CD1c-positive myeloid dendritic cell (primary cell): ENCODE results near the gene SMG1.
"Not testable (repeated sequence)": the region's sequence is repeated elsewhere in the genome, so short reads cannot be mapped to it uniquely, and the experiment has no call there.

Experiments
- DNase-seq: peaks from one replicate; pipeline ENCODE4 v3.0.0-alpha.2; 2016; ENCODE audit errors: extremely low spot score

The SMG1 gene

GRCh38 chr16:18933501-18933900, 7.3 kb upstream of the SMG1 start:
- no peak for DNase-seq

DNA sequence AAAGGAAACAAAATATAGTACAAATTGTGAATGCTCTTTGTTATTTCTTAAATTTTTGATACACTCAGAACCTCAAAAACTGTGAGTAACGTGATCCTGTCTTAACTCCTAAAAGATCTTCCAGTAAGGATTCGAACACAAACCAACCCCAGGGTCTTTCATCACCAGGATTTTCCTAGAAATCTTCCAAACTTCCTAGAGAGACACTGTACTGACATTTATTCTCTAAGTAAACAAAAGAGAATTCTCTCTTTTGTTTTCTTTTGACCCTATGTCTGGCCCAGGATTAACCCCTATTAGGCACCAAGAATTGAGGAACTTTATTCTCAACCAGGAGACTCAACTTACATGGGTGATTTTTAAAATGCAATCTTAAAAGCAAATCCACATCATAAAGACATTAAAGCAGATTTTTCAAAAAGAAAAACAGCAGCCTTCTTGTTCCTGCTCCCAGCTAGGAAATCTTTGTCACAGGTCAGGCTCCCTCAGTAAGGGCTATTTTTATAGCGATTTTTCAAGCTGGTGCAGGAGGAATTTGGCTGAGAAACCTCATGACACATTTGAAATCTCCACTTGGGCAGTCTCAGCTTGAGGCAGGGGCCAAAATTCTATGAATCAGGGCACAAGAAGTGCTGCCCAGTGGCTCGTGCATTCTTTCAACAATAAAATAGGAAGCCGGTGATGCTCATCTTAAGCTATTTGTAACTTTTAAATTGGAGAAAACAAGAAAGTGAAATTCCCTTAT, 6.2 kb upstream of the SMG1 start:
- no peak for DNase-seq

GRCh38 chr16:18931756-18932155, 5.5 kb upstream of the SMG1 start:
- DNase-seq = no peak

DNA sequence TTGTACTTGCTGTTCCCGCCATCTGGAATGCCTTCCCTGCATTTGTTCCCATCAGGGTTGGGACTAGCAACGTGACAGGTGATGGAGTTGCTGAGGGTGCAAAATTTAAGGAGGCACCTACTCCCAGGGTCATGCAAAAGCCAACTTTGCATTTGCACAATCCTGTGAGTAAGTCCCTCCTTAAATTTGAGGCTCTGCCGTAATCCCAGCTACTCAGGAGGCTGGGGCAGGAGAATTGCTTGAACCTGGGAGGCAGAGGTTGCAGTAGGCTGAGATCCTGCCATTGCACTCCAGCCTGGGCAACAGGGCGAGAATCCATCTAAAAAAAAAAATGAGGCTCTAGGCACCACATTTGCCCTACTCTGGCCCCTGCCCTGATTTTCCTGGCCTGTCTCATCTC, 3.9 kb upstream of the SMG1 start:
- not testable (repeated sequence) for DNase-seq

- DNase-seq = not testable (repeated sequence)
Measured at GRCh38 chr16:18928073-18928472, 1.9 kb upstream of the SMG1 start.

- peak; percentile 85 for DNase-seq
Measured at GRCh38 chr16:18925215-18925985, 808 bp downstream of the SMG1 start.

GRCh38 chr16:18923935-18924334, 2.3 kb downstream of the SMG1 start:
- DNase-seq = not testable (repeated sequence)

- not testable (repeated sequence) for DNase-seq
Measured at GRCh38 chr16:18923124-18923523, 3.1 kb downstream of the SMG1 start.

DNA sequence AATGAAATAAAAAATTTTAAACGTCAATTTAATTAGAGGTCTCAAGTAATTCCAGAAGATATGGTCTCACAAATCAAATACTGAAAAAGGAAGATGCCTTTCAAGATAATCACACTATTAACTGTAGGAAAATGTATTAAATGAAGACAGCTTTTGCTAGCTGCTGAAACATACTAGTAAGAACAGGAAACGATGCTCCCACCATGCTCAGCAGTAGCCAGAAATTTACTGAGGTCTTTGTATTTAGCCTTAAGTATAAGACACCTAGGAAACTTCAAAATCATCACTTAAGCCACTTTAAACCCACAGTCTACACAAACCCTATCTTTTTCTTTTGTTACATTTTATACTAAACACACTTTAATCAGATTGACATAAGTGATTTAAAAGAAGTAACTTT, 16.6 kb downstream of the SMG1 start:
- not testable (repeated sequence) for DNase-seq

- DNase-seq = not testable (repeated sequence)
Measured at GRCh38 chr16:18908716-18909115, 17.5 kb downstream of the SMG1 start.

DNA sequence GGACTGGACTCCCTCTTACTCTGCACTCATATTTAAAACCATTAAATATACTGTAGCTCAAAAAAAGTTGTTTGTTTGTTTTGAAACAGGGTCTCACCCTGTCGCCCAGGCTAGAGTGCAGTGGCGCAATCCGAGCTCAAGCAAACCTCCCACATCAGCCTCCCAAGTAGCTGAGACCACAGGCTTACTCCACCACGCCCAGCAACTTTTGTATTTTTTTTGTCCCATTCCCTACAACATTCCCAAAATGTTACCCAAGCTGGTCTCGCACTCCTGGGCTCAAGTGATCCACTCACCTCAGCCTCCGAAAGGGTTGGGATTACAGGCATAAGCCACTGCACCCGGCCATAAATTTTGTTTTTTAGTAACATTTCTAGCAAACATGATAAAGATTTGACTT, 23.4 kb downstream of the SMG1 start:
- DNase-seq = not testable (repeated sequence)

DNA sequence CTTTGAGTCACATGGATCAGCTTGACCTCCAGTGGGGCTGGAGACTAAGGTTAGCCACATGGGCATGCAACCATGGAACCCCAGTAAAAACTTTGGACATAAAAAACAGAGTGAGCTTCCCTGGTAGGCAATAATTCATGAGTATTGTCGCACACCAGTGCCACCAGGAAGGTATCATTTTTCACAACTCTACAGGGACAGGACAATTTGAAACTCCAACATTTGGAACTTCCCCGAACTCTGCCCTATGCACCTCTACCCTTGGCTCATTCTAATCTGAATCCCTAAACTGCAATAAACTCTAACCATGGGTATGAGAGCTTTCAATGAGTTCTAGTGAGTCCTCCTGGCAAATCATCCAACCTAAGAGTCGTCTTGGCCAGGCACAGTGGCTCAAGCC, 24.2 kb downstream of the SMG1 start:
- DNase-seq = not testable (repeated sequence)

GRCh38 chr16:18901194-18901593, 25.0 kb downstream of the SMG1 start:
- DNase-seq = not testable (repeated sequence)

DNA sequence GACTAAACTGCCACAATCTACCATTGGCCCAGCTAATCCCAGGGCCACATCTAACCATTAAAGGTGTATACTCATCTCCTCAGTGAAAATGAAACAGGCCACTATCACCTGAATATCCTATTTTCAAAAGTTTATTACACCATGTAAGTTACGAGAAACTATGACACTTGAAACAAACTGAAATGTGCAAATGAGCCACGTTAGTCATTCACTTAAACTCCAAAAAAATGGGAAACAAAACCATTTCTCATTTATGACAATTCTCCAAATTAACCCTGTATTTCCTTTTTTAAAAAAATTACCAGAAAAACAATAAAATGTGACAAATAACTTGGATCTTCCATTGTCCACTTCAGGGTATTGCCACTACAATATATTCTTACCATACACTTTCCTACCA, 41.8 kb downstream of the SMG1 start:
- peak; percentile 20 for DNase-seq

- not testable (repeated sequence) for DNase-seq
Measured at GRCh38 chr16:18877734-18878133, 48.5 kb downstream of the SMG1 start.

DNA sequence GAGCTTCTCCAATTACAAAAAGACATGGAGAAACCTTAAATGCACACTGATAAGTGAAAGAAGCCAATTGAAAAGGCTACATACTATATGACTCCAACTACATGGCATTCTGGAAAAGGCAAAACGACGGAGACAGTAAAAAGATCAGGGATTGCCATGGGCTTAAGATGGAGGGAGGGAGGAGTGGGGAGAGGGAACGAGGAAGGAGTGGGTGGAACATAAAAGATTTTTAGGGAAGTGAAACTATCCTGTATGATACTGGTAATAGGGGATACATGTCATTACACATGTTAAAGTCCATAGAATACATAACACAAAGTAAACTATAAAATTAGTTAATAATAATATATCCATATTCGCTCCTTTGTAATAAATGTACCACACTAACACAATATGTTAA, 48.9 kb downstream of the SMG1 start:
- DNase-seq = peak; percentile 41

DNA sequence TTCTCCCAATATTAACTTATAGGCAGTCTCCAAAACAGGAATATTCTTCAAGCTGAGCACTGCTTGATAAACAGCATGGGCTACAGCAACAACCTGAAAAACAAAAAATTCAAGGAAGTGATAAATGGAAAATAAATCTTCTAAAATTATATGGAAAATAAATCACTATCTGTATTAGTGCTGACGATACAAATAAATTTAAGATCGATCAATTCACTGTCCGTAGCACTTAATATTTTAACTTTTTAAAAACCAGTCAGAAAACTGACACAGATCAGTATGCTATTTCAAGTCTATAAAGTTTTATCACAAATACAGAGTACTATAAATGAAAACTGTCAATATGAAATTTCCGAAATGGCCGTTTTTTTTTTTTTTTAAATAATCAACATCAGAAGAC, 49.9 kb downstream of the SMG1 start:
- not testable (repeated sequence) for DNase-seq

DNA sequence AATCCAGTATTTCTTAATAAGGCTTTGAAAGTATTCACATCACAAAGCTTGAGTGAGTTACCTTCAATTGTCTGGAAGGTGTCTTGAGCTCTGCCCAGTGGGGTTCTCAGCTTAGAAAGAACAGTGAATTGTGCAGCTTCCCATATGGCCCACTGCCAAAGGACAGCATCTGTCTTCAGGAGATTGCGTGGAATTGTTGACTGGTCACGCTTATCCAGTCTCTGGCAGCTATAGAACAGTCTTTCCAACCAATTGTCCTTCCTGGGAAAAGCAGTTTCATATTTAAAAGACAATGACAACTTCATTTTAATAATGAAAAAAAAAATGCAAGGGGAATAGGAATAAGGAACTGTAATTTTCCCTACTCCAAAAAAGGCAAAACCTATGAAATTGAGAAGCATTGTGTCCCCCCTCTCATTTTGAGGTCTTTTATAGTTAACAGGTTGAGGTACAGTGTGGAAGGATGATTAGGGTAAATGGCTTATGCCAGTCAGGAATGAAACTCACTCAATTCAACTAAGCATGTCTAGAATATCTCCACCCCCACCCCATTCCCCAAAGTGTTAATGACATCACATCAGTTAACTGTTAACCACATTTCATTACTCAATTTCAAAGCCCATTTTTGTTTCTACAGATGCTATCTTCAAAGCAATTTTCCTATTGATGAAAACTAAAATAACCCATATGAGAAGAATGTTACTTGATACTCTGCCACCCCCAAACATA, 57.0 kb downstream of the SMG1 start:
- not testable (repeated sequence) for DNase-seq

DNA sequence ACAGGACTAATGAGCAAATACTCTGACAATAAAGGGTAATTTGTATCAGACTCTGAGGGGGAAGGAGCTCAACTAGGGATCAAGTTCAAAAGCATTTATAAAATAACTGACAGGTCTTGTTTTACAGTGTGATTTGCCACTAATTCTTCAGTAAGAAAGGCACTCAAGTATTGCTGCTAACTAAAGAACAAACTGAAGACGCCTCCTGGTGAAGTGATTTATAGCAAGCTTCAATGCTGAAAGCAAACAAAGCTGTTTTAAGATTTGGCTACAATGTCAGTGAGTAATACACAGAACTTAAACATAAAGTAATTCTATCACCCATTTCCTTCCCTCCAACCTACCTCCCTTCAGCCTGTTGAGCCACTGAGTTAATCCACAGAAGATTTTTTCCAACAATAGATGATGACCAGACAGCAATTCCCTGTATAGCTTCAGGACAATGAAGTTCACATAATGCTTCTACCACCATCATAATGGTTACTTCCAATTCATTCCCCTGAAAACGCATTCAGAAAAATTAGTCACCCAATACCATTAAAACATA, 59.9 kb downstream of the SMG1 start:
- not testable (repeated sequence) for DNase-seq

GRCh38 chr16:18862891-18863290, 63.3 kb downstream of the SMG1 start:
- not testable (repeated sequence) for DNase-seq

- DNase-seq = no peak
Measured at GRCh38 chr16:18855196-18855595, 71.0 kb downstream of the SMG1 start.

DNA sequence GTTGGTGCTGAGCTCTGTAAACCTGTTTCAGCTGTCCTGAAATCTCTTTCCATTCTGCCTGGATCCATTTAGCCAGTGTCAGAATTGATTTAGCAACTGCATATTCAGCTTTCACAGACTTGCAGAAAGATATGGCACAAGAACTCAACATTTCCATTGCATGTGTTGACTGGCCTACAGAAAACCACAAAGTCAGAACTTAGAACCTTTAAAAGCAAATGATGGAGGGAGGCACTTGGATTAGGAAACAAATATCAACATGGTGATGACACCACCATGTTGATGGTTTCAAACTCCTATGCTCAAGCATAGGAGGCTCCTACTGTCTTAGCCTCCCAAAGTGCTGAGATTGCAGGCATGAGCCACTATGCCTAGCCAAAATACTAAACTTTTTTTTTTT, 72.5 kb downstream of the SMG1 start:
- no peak for DNase-seq
